GM12892 (cell line): Measurements from ENCODE around the gene QSOX1.

Experiments
- DNase-seq: peaks from one replicate; pipeline ENCODE4 v3.0.0; 2011; ENCODE audit not compliant: insufficient read length
- FAIRE-seq: peaks from 2 replicates; lab custom pipeline; 2011; peaks lifted over from hg19 to GRCh38; lab: Jason Lieb, UNC
- POLR2A ChIP-seq: IDR thresholded peaks from 2 replicates; pipeline ENCODE4 v1.6.1; 2011; ENCODE audit warnings: low read depth, low read length, control low read depth
- POLR2AphosphoS5 ChIP-seq: IDR thresholded peaks from 2 replicates; pipeline ENCODE4 v1.6.1; 2011; ENCODE audit warnings: low read depth, low read length, control low read depth
- TAF1 ChIP-seq: IDR thresholded peaks from 2 replicates; pipeline ENCODE4 v1.6.1; 2011; ENCODE audit warnings: low read depth, mild to moderate bottlenecking, control low read depth, low read length, borderline replicate concordance

Gene QSOX1

DNA sequence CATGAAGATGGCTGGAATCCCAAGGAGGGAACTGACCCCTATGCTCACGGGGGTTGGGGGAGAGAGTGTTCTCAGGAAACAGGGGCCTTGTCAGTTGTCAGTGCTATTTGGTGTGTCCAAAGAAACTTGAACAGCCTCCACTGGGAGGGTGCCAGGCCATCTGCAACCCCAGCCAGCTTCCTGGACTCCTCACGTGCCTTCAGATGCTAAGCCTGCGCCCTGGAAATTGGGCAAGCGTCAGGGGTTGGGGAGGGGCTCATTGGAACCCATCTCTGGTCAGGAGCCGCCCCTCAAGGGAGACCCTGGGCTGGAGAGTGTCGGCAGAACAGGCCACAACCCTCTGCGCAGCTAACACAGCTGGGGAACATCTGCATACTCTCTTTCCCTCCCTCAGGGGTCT, 62.3 kb downstream of the QSOX1 start:
- TF ChIP-seq POLR2A = no peak
- no peak for TF ChIP-seq POLR2AphosphoS5
- TF ChIP-seq TAF1 = no peak
- FAIRE-seq = no peak
- no peak for DNase-seq

DNA sequence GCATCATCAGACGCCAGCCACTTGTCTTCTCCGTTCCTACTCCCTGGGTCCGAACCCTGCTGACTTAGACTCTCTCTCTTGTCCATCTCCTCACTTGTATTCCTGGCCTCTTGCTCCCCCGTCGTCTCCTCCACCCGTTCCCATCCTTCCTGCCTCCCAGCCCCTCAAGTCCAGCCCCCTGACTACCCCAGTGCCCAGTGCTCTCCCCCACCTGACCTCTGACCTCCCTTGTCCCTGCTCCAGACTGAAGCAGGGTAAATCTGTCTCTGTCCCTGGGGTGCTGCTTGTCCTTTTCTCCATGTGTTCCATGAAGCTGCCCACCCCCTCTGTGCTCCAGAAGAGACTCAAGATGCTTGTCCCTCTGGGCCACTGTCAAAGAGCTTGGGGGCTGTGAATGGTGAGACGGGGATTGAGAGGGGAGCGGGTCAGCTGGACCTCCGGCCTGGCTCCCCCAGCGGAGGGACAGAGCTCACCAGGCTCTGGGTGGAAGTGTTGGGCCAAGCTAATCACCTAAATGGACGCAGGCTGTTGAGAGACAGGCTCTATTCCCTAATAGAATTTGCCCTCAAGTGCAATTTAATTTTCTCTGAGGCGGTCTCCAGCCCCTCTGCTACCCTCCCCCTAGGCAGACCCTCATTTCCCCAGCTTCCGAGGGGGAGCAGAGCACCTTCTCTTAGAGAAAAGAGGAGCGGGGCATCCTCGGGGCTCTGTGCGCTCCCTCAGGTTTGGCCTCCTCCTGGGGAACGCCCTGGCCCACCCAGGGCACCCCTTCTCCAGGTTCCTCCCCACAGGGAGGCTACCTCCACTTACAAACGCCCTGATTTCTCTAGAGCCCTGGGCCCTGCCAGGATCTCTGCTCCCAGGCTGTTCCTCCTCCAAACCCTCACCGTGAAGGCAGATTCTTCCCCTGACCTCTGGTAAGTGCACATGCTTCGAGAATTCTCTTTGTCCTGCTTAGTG, 64.4 kb downstream of the QSOX1 start:
- no peak for DNase-seq
- no peak for TF ChIP-seq TAF1
- no peak for TF ChIP-seq POLR2A
- TF ChIP-seq POLR2AphosphoS5 = no peak
- no peak for FAIRE-seq

DNA sequence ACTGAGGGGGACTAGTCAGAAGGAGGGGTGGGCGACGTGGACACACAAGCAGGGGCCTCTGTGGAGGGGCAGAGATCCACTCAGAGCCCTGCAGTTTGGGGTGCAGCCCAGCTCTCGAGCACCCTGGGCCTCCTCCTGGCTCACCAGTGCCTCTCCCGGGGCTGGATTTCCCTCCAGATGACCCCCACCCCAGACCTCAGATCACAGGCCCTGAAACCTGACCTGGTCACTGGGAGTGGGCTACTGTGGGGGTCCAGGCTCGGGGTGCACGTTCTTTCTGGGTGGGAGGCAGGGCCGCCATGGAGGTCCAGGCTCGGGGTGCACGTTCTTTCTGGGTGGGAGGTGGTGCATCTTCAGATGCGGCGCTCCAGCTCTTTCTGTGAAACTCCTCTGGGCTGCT, 65.1 kb downstream of the QSOX1 start:
- FAIRE-seq = no peak
- TF ChIP-seq POLR2AphosphoS5 (no peak), POLR2A (no peak)
- no peak for DNase-seq

DNA sequence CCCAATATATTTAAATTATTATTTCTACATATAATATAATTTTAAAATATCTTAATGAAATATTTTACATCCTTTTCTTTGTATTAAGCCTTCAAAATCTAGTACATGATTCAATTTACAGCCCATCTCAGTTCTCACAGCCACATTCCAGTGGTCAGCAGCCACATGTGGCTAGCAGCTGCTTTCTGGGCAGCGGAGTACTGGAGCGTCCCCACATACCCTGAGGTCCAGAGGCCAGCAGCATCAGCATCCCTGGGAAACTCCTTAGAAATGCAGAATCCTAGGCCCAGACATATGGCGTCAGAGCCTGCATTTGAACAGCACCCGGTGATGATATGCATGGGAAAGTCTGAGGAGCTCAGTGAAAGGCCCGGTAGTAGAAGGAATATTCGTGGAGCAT, 66.8 kb downstream of the QSOX1 start:
- no peak for FAIRE-seq

DNA sequence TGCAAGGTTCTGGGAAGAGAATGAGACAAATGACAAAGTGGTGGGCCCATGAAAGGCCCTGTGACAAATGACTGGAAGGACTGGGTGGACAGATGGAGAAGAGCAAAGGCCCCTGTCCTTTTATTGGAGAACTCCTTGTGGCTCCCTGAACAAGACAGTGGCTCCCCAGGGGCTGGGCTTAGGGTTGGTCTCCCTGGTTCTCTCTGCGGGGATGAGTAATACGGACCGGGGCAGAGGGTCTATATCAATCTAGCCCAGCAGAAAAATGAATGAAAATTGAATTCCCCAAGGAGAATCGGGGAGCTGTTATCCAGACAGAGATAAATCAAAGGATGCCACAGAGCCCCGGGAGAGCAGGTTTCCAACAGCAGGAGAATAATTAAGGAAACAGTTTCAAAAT, 70.2 kb downstream of the QSOX1 start:
- no peak for DNase-seq
- no peak for FAIRE-seq
- TF ChIP-seq POLR2AphosphoS5 (no peak), POLR2A (no peak), TAF1 (no peak)

More for the DNA sequence above, 66.8 kb downstream of the QSOX1 start:
- DNase-seq = no peak
- TF ChIP-seq TAF1 = no peak
- no peak for TF ChIP-seq POLR2A
- no peak for TF ChIP-seq POLR2AphosphoS5

DNA sequence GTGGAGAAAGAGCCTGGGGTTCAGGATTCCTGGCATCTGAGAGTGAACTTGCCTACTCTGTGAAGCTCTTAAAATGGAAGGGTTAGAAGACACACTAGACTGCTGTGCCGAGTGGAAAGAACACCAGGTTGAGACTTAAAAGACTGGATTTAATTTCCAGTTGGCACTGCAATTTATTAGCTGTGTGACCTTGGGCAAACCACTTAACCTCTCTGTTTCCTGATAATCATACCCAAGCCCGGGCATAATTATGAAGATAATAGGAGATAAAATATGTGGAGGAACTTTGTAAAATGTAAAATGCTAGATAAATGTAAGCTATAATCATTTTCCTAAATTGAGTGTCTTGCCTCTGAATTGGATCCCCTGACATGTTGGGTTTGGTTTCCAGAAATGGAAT, 70.7 kb downstream of the QSOX1 start:
- no peak for FAIRE-seq
- no peak for DNase-seq
- TF ChIP-seq TAF1 (no peak), POLR2A (no peak)

DNA sequence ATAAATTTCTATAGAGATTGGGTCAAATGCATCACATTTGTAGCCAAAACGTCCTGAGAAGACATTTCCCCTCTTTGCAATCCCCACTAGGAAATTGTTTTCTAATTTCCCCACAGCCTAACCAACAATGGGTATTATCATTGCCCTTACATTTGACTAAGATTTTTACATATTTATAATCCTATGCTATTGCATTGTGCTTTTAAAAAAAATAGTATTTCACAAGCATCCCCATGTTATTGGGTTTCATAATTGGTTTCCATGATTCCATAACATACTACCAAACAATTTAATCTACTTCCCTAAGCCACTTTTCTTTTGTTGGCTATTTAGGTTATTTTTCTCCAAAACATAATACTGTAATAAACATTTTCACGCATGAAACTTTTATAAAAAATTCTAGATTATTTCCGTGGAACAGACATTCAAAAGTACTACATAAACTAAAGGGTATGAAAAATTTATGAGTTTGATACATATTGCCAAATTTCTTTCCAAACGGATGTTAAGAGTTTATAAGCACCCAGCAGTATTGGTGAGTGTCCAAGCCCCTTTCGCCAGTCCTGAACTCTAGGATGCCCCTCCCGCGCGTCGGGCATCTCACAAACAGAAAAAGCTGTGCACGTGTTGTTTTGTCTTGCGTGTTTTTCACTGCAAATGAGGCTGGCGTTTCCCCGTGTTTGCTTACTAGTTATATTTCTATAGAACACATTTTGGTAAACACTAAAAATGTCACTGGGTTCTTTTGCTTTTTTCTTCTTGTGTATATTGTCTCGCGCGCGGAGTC, 73.4 kb downstream of the QSOX1 start:
- DNase-seq (no peak), FAIRE-seq (no peak)
- TF ChIP-seq POLR2AphosphoS5 (no peak), TAF1 (no peak), POLR2A (no peak)

DNA sequence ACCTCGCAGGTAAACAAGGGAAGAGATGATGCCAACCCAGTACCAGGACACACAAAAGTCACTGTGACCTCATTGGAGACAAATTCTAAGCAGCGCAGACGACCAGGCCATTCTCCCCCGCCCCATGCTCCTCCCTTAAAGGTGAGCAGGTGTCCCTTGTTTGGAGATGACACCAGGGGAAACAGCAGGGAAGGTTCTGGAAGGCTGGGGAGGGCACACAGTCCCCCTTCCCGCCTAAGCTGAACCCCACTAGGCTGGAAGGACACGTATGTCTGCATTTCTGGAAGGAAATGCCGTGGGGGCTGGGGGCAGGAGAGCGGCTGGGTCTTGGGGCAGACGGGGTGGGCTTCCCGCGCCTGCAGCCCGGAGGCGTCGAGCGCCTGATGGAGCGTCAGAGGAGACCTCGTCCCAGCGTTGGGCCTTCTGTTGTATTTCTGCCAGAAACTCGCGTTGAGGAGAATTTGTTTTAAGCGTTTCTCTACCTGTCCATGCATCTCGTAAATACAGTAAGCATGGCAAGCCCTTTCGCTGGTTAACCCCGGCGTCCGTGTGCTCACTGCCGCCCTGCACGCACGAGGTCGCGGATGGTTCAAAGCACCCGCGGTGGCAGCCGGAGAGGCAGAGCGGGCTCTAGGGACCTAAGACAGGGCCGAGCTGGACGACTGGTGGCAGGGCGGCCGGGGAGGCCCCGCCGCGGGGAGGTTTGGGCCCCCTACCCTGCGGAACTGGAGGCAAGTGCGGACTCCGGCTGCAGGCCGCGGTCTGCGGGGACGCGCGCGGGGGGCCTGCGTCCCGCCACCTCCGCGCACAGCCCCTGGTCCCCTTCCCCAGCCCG, 74.2 kb downstream of the QSOX1 start:
- FAIRE-seq (no peak), DNase-seq (no peak)
- TF ChIP-seq POLR2AphosphoS5 = no peak
- no peak for TF ChIP-seq TAF1
- TF ChIP-seq POLR2A = no peak

DNA sequence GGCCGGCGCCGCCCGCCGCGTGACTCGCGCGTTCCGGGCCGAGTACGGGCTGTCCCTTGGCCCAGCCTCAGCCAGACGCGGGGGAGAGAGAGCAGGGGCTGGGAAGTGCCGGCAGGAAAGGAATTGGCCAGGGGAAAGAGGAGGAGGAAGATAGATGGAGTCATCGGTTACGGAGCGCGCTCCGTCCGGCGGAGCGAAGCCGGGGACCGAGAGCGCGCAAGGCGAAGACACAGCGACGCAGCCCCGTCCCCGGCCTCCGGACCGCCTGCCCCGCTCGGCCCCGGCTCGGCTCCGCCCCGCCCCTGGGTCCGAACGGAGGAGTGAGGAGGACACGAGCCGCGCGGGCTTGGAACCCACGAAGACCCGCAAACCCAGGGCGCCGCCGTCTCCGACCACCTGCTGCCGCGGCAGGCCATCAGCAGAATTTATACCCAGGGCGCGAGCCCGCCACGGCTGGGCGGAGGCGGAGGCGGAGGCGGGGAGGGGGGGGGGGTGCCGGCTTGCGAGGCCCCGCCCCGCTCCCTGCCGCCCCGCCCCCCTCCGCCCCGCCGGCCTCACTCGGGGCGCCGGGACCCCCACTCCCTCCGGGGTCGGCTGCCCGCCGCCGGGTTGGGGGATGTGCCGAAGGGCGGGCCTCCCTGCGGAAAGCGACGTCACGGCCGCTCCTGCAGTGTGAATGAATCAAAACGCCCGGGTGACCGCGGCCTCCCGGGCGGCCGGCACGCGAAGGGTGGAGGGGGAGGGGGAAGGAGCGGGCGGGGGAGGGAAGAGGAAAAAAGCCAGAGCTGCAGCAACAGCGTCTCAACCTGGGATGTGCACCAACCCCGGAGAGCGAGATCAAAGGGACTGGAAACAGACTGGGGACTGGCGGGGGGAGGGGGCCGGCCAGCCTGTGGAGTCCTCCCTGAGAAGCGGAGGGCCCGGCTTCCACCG, 75.1 kb downstream of the QSOX1 start, which contains the start of gene LHX4:
TSS of gene LHX4 (plus strand) at position 782 of the 933 bp plus-strand sequence. CDS start 266 bp downstream, outside the sequence.
- DNase-seq (peak; percentile 59), FAIRE-seq (no peak)
- TF ChIP-seq POLR2AphosphoS5 (no peak), TAF1 (no peak), POLR2A (no peak)

DNA sequence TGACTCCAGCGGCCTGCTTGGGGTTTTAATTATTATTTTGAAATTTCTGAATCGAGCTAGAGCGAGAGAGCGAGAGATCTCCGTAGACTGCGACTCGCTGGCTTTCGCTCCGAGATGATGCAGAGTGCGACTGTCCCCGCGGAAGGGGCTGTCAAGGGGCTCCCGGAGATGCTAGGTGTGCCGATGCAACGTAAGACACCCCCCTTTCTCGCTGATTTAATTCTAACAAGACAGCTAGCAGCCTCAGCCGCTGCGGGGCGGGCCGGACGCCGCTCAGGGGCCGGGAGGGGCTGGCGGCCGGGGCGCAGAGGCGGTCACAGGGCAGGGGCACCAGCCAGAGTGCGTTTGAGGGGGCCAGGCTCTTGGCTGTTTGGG, 75.7 kb downstream of the QSOX1 start:
- DNase-seq = no peak
- peak; percentile 65 for FAIRE-seq
- TF ChIP-seq POLR2AphosphoS5 (no peak), POLR2A (no peak), TAF1 (no peak)
